Testis (tissue), 3 donors: ENCODE measurements around the gene ADAMTS13. TPM values are rescaled to one million over a fixed set of nuclear protein-coding genes. Genes with fewer than 3 reads are reported as not detected.

Experiments
- DNase-seq: peaks from one replicate; pipeline ENCODE4 v3.0.0-alpha.2; 2019
- H3K27ac ChIP-seq, 2 donors: fragments of 200-600 bp; sonication (generic); one replicate each; pipeline ENCODE4 v1.5.1; 2019
- H3K27me3 ChIP-seq: fragments of 200-600 bp; sonication (generic); one replicate; pipeline ENCODE4 v1.5.1; 2019
- H3K36me3 ChIP-seq: fragments of 200-600 bp; sonication (generic); one replicate; pipeline ENCODE4 v1.5.1; 2017; ENCODE audit warnings: low read depth; ENCODE audit errors: missing control alignments
- H3K4me1 ChIP-seq: fragments of 200-600 bp; sonication (generic); one replicate; pipeline ENCODE4 v1.5.1; 2019
- H3K4me3 ChIP-seq, 2 donors: fragments of 200-600 bp; sonication (generic); one replicate each; pipeline ENCODE4 v1.5.1; 2017 to 2019
- H3K9me3 ChIP-seq: fragments of 200-600 bp; sonication (generic); one replicate; pipeline ENCODE4 v1.5.1; 2017
- CTCF ChIP-seq, 3 experiments: fragments of 450-650 bp in 2 of 3; fragments of 200-600 bp in 1 of 3; sonication (generic) in 1 of 3; IDR thresholded peaks; one replicate each; pipeline ENCODE4 v1.5.1; 2016 to 2019; ENCODE audit warnings: antibody characterized with exemption in 3 of 3, mild to moderate bottlenecking in 2 of 3, moderate library complexity in 1 of 3
- POLR2A ChIP-seq: fragments of 450-650 bp; IDR thresholded peaks from one replicate; pipeline ENCODE4 v1.6.1; 2017; ENCODE audit warnings: antibody characterized with exemption, mild to moderate bottlenecking, moderate library complexity
- WGBS, 2 donors: methylation state at CpG; one replicate each; pipeline ENCODE4 v1.1.5; 2018; 5-methylcytosine and 5-hydroxymethylcytosine counted together
- intact Hi-C: fragments of 100-400 bp; cut with DNase I; formaldehyde crosslinking; loops from one replicate; pipeline ENCODE4 v1.15.1; 2023; ENCODE audit warnings: low total_unique reads
- polyA plus RNA-seq: library from polyadenylated mRNA; stranded (reverse); fragments of 350-450 nt; fragmentation: Illumina TruSeq; extraction: RNeasy Lipid Tissue Mini Kit (QIAGEN cat#74804); gene quantifications from one replicate; pipeline ENCODE4 v1.2.3, GENCODE V29; 2014; ENCODE audit warnings: low read depth, low replicate concordance; ENCODE audit not compliant: insufficient read depth
- total RNA-seq, 2 donors: library from RNA; depleted of rRNA; stranded (reverse); fragments of >200 nt; gene quantifications; one replicate each; pipeline ENCODE4 v1.2.3, GENCODE V29; 2016

Gene ADAMTS13
- total and polyA plus RNA-seq, 3 donors from 2014 or later = 15.4 to 21.2 (median 15.6) TPM

GRCh38 chr9:133457748-133458147 lies 35.6 kb downstream of the ADAMTS13 start:
- H3K27me3 ChIP-seq = no peaks in the 10 kb centered on the region
- TF ChIP-seq POLR2A = no peak
- TF ChIP-seq CTCF (IDR thresholded peaks at IDR 0.05) = no peak
- no peak overlapping the region for H3K27ac ChIP-seq
- no peaks in the 10 kb centered on the region for H3K9me3 ChIP-seq
- no peak for DNase-seq
- H3K4me3 ChIP-seq = no peak overlapping the region
- H3K4me1 ChIP-seq = peaks cover 7% of the 10 kb centered on the region
- no peaks in the 10 kb centered on the region for H3K36me3 ChIP-seq
- WGBS, 2 donors = 95% methylated on average over 4 to 11 of the region's 11 CpGs
- intact Hi-C loops = no loop called here

- peaks cover 7% of the 10 kb centered on the region for H3K4me1 ChIP-seq
- no peaks in the 10 kb centered on the region for H3K36me3 ChIP-seq
- TF ChIP-seq CTCF (IDR thresholded peaks at IDR 0.05) (no peak), POLR2A (no peak)
- H3K9me3 ChIP-seq = no peaks in the 10 kb centered on the region
- 62 to 68% methylated on average over 13 to 16 of the region's 16 CpGs for WGBS, 2 donors
- peak overlapping the region in 1 of 2 donors; percentile 85 for H3K4me3 ChIP-seq
- DNase-seq = no peak
- intact Hi-C loops = no loop called here
- H3K27me3 ChIP-seq = no peaks in the 10 kb centered on the region
- H3K27ac ChIP-seq = peak overlapping the region in 1 of 2 donors; percentile 94
Observed at GRCh38 chr9:133458643-133459312, 36.6 kb downstream of the ADAMTS13 start.

- no peaks in the 10 kb centered on the region for H3K27me3 ChIP-seq
- no peaks in the 10 kb centered on the region for H3K36me3 ChIP-seq
- intact Hi-C loops = no loop called here
- WGBS, 2 donors = 0 to 2% methylated on average over 19 to 33 of the region's 86 CpGs
- no peaks in the 10 kb centered on the region for H3K9me3 ChIP-seq
- peak within 1 kb of the TSS; percentile 79 to 94 for H3K27ac ChIP-seq
- DNase-seq = peak; percentile 99
- peaks cover 7% of the 10 kb centered on the region for H3K4me1 ChIP-seq
- peak within 1 kb of the TSS; percentile 67 to 85 for H3K4me3 ChIP-seq
- TF ChIP-seq POLR2A (peak; percentile 46), CTCF (IDR thresholded peaks at IDR 0.05) (peak in 1 of 3 experiments; percentile 17)
Observed at GRCh38 chr9:133459476-133460404, 37.6 kb downstream of the ADAMTS13 start, which contains the start of gene CACFD1. Gene CACFD1, plus strand, starts transcription at chr9:133459978. Its CDS starts 89 bp downstream, at chr9:133460067.

GRCh38 chr9:133460405-133461175 lies 38.4 kb downstream of the ADAMTS13 start:
- DNase-seq = peak; percentile 67
- H3K4me1 ChIP-seq = peaks cover 7% of the 10 kb centered on the region
- peak overlapping the region; percentile 79 to 94 for H3K27ac ChIP-seq
- peak overlapping the region; percentile 67 to 85 for H3K4me3 ChIP-seq
- intact Hi-C loops = no loop called here
- H3K27me3 ChIP-seq = no peaks in the 10 kb centered on the region
- H3K36me3 ChIP-seq = no peaks in the 10 kb centered on the region
- H3K9me3 ChIP-seq = no peaks in the 10 kb centered on the region
- WGBS, 2 donors = 3 to 4% methylated on average over 8 to 20 of the region's 30 CpGs
- TF ChIP-seq CTCF (IDR thresholded peaks at IDR 0.05) (no peak), POLR2A (no peak)
